Measurements from ENCODE around the gene ADAM19. TPM values are rescaled to one million over a fixed set of nuclear protein-coding genes. Genes with fewer than 3 reads are reported as not detected.

ADAM19 gene
- polyA plus RNA-seq, 4 donors = 8.3 to 10.3 (median 9.9) TPM

DNA sequence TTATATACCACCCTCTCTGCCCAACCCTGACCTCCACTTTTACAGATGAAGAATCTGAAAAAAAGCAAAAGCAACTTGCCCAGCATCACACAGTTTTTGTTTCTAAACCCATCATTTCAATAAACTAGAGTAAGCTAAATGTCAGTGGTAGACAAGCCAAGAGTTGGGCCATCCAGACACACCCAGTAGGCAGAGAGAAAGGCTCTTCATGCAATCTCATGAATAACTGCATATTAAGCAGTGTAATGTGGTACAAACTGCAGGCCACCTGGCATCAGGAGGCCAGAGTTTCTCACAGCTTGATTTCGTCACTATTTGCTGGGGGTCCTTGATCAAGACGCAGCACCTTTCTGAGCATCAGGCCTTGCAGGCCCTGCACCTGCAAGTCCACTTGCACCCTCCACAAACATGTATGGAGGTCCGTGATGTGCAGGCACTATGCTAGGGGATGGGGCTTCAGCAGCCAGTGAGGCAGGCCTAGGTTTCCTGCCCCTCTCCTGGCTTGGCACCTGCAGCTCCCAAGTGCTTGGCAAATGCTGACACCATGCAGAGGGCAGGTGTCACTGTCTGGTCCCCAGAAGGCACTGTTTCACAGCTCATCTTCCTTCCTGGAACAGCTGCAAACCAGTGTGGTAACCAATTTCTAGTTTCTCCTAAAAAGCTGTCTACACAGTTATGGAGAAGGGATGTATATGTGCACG is 29.8 kb downstream of the ADAM19 start:
- DNase-seq (ENCODE audit: low read depth in 4 of 4, low spot score in 2 of 4) = no peak

DNA sequence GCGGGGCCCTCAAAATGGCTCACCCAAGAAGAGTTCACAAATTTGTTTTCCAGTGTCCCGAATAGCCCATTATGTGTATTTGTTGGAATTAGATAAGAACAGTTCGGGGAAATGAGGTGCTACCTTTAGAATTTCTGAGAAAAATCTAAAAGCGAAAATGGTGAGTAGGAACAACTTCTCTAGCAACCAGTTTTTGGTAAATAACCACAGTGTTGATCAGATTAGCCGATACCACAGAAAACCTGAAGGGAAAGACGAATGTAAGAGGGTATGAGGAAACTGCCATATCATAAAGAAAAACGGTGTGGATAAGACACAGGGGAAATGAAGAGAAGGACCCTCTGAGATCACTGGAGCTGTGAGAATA is 31.0 kb downstream of the ADAM19 start:
- no peak for DNase-seq (ENCODE audit: low read depth in 4 of 4, low spot score in 2 of 4)

DNA sequence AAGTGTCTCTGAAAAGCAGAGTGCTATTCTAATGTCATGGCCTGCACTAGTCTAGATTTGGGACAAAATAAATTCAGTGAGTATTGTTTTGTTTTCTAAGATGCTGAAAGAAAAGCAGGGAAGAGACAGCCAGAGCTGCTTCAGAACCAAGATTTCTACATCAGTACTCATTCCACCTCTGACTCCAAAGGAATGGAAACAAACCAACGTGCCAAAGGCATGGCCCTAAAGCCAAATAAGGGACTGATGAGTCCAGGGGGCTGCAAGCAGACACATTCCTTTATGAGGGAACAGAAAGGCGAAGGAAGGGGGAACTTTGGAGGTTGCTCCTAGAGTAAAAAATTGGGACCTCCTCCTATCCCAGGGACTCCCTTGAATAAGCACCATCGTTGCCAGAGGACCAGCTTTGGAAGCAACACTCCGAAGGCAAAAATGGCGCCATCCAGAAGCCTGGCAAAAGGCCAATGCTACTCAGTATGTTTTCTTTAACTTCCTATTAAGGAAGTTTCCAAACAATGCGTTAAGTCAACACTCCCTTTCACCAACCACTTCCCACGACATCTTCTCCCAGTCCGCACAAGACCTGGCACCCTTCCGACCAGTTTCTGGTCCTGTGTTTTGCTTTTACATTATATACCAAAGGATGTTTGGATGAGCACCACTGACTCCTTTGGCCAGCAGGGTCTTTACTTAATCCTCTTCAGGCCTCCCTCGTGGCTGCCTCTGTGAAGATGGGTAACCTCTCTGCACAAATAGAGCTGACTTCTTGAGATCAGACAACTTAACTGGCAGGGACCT is 31.6 kb downstream of the ADAM19 start:
- DNase-seq (ENCODE audit: low read depth in 4 of 4, low spot score in 2 of 4) = no peak

DNA sequence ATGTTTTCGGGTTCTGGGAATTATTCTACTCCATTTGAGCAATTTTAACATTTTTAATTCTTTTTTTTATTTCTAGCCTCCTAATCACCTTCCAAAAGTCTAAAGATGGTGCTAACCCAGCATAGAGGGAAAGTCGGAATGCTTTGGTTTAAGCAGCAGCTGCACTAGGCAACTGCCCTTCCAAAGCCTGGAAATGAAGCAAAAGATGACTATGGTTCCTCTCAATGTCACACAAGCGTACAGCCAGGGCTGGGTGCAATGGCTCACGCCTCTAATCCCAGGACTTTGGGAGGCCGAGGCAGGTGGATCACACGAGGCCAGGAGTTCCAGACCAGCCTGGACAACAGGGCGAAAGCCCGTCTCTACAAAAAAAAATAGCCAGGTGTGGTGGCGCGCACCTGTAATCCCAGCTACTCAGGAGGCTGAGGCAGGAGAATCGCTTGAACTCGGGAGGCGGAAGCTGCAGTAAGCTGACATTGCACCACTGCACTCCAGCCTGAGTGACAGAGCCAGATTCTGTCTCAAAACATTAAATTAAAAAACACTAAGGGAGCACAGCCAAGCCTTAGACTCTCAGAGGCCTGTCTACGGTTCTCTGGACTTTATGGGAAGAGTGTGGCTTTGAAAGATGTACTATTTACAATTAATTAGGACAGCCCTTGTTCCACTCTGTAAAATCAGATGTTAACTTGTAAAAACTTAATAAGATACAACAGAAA is 33.1 kb downstream of the ADAM19 start:
- no peak for DNase-seq (ENCODE audit: low read depth in 4 of 4, low spot score in 2 of 4)

DNA sequence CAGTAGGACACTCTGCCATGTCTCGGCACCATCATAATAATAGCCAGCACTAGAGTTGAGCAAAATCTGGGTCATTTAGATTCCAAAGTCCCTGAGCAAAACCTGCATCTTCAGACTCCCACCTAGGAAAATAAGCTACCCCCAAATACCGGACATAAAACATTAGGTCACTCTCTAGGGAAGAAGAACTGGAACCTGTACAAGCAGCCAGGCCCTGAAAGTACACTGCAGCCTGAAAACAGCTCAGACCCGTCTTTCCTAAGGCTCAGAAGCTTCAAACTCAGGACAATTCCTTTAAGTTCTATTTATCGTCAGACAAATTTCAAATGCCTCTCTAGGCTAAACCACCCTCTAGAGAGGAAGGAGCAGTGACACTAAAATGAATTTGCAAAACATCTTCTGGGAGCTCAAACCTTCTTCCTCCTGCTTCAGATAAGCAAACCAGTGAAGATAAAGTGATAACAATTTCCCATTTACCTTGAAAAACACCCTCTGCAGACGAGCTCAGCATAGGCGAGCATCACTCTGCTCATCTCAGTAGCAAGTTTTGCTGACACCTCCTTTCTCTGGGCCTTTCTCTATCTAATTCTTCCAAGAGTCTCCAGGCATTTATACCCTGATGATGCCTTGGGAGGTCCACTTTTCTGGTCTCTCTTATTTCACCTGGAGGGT is 34.0 kb downstream of the ADAM19 start:
- no peak for DNase-seq (ENCODE audit: low read depth in 4 of 4, low spot score in 2 of 4)

DNA sequence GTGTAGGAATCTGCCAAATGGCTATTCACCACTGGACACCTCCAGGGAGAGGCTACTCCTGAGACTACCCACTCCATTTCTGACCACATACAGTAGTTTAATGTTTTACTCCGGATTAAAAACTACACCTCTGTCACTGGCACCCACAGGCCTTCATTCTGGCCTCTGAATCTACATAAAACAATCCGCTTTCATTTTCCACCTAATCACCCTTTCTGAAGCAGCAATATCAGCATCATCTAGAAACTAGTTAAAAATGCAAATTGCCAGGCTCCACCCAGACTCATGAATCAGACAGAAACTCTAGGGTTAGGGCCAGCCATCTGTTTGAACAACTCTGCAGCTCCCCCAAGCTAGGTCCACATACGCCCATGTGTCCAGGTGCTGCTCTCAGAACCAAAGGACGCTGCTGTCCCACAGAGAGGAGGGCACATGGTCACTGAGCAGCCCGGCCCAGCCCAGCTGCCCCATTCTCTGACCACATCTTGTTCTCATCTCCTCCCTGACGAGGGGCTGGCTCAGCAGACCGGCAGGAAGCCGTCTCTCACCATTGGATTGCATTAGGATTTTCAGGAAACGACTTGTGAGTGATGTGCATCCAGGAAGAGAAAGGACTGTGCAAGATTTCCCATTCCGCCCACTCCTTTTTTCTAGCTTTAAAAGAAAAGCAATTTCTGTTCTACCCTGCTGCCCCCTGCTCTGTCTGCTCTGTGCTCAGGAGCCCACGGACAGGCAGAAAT is 34.7 kb downstream of the ADAM19 start:
- no peak for DNase-seq (ENCODE audit: low read depth in 4 of 4, low spot score in 2 of 4)

DNA sequence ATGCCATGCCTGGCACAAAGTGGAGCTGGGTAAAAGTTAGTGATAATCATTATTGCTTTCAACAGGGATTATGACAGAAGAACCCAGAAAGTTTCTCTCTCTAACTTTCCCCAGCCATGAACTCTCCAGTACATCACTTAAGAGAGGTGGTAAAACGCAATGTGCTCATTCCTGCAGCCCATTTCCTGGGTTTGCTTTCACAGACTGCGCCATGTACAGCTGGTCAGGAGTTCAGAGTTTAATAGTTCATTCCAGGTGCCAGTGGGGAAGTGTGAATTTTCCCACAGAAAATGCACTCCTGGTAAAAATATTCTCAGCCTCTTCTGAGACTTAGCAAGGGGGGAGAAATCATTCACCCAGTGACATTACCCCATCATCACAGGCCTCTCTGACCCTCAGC is 35.5 kb downstream of the ADAM19 start:
- DNase-seq (ENCODE audit: low read depth in 4 of 4, low spot score in 2 of 4) = no peak

DNA sequence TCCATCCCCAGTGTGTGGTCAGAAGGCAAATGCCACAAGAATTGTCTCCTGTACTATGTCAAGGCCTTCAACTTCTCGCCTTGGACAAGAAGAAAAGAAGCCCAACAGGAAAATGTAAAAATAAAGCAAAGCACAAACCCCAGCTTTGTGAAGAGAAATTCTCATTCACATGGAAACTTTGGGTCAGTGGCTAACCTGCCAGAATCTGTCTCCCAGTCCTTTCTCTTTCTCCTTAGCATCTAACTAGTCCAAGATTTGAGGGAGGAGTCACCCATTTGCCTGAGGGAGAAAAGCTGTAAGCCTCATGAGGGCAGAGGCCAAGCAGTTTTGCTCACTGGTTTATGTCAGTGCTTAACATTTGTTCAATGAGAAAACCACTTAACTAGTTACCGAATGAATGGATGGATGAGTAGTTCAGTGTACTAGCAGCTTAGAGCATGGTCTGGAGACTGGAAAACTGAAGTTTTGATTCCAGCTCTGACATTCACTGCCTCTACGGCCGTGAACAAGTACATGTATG is 36.0 kb downstream of the ADAM19 start:
- no peak for DNase-seq (ENCODE audit: low read depth in 4 of 4, low spot score in 2 of 4)

DNA sequence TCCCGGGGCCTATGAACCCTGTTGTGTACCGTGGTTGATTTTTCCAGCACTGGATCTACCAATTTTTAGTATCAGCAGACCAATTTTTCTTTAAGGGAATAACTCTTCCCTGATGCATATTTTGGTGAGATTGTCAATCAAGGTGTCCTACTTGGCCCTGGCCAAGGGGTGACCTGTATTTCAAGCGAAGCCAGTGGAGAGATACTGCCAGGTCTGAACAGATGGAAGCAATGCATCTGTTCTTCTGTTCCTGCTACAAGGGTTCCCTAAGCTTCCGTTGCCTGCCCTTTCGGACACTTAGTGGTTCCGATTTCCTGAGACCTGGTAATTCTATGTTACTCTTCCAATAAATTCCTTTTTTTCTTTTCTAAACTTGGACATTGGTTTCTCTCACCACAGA is 37.3 kb downstream of the ADAM19 start:
- DNase-seq (ENCODE audit: low read depth in 4 of 4, low spot score in 2 of 4) = no peak

DNA sequence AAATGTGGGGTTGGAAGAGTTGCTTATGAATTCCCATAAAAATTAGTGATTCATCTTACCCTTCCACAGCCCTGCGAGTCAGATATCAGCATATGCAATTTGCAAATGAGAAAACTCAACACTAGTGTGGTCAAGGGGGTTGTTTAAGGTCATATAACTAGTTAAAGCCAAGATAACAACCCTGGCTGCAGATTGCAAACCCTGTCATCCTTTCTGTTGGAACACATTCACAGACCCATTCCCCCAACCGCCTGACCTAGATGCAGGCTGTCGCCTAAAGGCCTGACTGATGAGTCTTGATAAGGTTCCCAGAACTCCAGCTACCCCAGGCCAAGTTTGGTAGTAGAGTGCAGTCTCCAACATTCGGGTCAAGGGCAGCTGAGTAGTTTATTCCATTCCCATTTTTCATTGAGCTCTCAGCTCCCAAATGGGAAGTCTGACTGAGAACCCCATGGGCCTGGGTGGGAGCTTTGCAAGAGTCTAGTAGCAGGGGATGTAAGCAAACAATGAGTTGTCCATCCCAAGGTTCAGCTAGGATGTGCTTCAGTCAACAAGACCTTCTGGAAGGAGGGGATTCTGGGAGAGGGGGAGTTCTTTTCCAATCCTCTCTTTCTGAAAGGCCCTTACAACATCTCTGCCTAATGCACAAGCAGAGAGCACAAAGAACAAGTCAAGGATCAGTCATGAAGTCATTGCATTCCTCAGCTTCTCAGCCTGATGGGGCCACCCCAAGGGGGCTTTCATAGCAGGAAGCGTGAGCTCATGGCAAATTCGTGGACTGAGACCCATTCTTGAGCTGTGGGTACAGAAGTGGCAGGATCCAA is 40.3 kb downstream of the ADAM19 start:
- no peak for DNase-seq (ENCODE audit: low read depth in 4 of 4, low spot score in 2 of 4)

DNA sequence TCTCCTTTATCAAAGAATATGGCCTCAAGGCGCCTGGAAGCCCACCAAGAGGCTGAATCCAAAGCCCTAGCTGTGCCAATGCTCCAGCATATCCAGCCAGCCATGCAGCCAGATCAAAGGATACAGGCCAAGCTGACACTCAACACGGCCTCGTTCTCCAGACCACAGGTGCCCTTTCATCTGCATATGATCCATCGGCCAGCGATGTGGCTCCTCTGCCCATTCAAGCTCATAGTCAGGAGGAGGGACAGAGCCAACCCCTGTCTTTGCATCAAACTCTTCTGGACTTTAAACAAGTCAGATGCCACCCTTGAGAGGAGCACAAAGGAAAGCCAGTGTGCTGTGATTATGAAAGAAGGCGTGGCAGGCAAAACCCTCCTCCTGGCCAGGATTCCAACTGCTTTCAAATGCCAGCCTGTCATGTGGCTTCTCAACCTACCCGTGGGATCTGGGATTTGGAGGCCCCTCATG is 42.5 kb downstream of the ADAM19 start:
- DNase-seq (ENCODE audit: low read depth in 4 of 4, low spot score in 2 of 4) = no peak

DNA sequence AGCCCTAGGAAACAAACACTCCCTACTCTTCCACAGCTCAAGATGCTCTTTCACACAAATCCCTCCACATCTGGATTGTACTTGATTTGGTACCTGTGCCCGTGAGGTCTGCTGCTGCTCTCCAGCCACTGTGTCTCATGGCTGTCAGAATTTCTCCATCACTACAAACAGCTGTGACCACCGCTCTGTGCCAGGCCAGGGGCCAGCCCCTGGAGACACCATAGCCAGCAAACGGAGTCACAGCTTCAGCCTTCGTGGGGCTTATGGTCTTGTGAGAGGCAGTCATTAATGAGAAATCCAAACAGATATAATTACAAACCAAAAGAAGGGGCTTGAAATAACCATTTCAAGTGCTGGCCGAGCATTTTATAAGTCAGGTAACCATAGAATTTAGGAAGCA is 43.6 kb downstream of the ADAM19 start:
- DNase-seq (ENCODE audit: low read depth in 4 of 4, low spot score in 2 of 4) = no peak

DNA sequence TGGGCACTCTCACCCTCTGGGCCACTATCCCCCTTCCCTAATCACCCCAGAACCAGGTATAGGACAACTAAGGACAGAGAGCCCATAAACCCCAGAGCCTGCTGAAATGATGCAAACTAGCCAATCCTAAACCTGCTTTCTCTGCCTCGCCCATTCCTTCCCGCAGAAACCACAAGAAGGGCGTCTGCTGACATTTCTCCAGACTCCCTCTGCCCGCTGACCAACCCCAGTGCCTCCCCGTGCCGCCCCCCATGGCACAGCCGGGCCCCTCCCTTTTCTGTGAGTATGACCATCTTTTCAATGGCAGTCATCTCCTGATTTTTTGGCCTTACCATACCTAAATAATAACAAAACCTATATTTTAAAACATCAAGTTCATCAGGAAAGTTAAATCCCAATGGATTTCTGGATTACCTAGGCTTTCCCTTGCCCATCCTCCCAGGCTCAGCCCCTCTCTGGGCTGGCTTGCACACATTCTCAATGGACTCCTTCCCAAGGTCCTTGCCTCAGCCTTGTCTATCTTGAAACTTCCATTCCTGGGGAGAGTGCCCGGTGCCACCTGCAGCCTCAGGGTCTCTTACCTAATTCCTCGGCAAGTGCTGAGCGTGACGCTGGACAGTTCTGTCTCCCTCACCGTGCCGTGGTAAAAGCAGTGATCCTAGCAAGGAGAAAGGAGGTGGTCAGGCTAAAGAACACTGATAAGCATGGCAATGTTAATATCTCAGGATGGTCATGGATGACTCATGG is 45.2 kb downstream of the ADAM19 start:
- DNase-seq (ENCODE audit: low read depth in 4 of 4, low spot score in 2 of 4) = no peak

DNA sequence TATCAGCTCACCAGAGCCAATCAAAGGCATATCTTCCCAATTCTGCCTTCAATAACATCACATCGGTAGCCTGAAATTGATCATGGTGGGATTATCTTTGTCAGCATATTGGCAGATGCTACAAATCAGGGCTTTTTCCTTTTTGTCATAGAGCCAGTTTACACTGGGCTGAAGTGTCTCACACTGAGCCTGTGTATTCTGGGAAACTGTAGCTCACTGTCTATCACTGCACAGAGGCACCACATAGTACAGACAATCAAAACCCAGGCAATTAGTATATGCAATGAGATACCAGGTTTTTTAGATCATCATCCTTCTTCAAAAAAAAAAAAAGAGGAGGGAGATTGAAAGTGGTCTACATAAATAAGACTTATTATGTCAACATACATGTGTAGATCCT is 46.6 kb downstream of the ADAM19 start:
- no peak for DNase-seq (ENCODE audit: low read depth in 4 of 4, low spot score in 2 of 4)

DNA sequence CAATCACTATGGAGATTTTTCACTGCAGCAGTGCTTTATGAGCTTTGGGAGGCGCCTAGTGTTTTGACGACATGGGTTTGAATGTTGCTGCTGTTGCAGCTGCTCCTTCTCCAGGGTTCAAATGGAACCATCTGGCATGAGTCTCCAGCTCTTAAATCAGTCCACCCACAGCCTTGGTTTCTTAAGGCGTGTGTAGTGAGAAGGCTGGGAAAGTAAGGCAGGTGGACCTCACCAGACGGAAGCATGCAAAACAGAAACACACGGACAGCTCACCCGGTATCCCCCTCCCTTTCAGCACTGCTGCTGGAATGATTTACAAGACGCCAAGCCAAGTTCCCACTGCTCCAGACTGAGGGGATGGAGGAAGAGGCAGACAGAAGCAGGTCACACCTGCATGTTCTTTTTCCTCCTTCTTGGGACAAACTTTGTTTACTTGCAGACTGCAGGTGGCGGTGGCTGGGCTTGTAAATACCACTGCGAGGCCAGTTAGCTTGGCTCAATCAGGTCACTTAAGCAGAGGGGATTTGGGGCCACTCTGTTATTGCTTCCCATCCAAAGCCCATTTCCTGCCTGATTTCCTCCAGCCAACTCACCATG is 47.4 kb downstream of the ADAM19 start:
- DNase-seq (ENCODE audit: low read depth in 4 of 4, low spot score in 2 of 4) = peak; percentile 58 to 80 (median 62)

DNA sequence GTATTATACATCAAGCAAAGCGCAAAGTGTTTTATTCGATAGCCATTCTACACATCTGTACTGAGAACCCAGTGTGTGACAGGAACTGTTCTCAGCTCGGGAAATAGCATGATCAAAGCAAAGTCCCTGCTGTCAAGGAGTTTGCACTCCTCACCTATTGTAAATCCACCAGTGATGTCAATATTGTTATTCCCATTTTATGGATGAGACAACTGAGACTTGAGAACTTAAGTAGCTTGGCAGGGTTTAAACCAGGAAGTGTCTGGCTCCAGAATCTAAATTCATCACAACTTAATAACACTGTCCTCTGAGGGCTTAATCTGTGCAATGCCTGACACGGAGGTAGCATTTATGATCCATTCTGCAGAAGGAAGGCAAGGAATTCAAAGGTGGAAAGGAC is 50.7 kb downstream of the ADAM19 start:
- DNase-seq (ENCODE audit: low read depth in 4 of 4, low spot score in 2 of 4) = no peak

DNA sequence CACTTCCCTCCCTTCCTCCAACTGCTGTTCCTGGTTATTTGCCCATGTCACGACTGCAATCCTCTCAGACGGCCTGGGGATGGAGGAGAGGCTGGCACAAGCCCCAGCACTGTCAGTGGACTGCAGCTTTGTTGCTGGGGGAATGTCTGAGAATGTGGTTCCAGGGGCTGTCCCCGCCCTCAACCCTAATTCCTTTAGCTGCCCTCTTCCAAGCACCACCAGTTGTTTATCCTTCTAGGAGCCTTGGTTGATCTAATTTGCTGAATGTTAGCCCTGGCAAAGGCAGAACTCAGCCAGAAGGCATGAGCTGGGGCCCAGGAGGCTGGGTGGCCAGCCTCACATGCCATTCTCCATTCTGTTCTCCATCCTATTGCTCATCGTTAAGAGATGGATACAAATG is 51.6 kb downstream of the ADAM19 start:
- no peak for DNase-seq (ENCODE audit: low read depth in 4 of 4, low spot score in 2 of 4)

DNA sequence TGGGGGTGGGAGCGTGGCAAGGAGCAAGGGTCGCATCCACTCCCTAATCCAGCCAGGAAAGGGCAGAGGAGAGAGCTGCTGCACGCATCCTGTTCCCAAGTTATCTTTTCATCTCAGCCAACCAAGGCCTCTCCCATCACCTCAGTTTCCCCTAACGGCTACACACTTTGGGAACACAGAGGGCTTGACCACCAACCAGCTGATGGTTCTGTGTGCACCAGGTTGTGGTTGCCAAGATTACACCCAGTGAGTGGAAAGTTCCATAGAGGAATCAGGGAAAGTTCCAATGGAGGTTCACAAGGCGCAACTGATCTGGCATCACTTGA is 53.9 kb downstream of the ADAM19 start:
- DNase-seq (ENCODE audit: low read depth in 4 of 4, low spot score in 2 of 4) = no peak
